Endothelial cell of umbilical vein (primary cell): ENCODE data around the gene RANBP17. TPM values are rescaled to one million over a fixed set of nuclear protein-coding genes. Genes with fewer than 3 reads are reported as not detected.

Source experiments
- BruUV-seq: library from RNA; stranded (reverse); fragments of 400-500 nt; replicated peaks from 2 replicates; lab custom pipeline; 2021; lab: Mats Ljungman, UMichigan
- CTCF ChIA-PET: fragments of 300-600, 350-600 bp; sonication (Branson Sonifier 250); formaldehyde crosslinking; loops from one replicate; lab custom pipeline; 2021; ENCODE audit warnings: antibody characterized with exemption, inconsistent platforms; lab: Charles Lee
- POLR2A ChIA-PET: fragments of 300-600, 350-600 bp; sonication (Branson Sonifier 250); formaldehyde crosslinking; loops from one replicate; lab custom pipeline; 2021; ENCODE audit warnings: antibody characterized with exemption, inconsistent platforms; lab: Charles Lee
- DNase-seq: peaks from one replicate; pipeline ENCODE4 v3.0.0-alpha.2; 2011; ENCODE audit warnings: low read depth, low spot score
- FAIRE-seq: peaks from 2 replicates; lab custom pipeline; 2011; peaks lifted over from hg19 to GRCh38; lab: Jason Lieb, UNC
- H2AFZ ChIP-seq: 2 replicates; pipeline ENCODE4 v1.6.0; 2012; ENCODE audit warnings: low read depth, low read length, control low read depth, inconsistent platforms
- H3K27ac ChIP-seq: 2 replicates; pipeline ENCODE4 v1.5.1; 2011; ENCODE audit warnings: low read depth, mild to moderate bottlenecking, control low read depth, low read length, moderate library complexity; ENCODE audit not compliant: insufficient read depth
- H3K27me3 ChIP-seq, 2 experiments: 2 replicates each; pipeline versions ENCODE4 v1.6.0 to v1.6.1; 2011; ENCODE audit warnings: low read length in 2 of 2, mixed read lengths in 1 of 2; ENCODE audit not compliant: control insufficient read depth in 2 of 2, insufficient read depth in 2 of 2
- H3K36me3 ChIP-seq, 2 experiments: 2 replicates in 1 of 2; 3 replicates in 1 of 2; pipeline ENCODE4 v1.5.1; 2011; ENCODE audit warnings: low read length in 2 of 2, mild to moderate bottlenecking in 1 of 2, moderate library complexity in 1 of 2; ENCODE audit not compliant: control insufficient read depth in 2 of 2, insufficient read depth in 2 of 2; ENCODE audit errors: extremely low read depth in 1 of 2
- H3K4me1 ChIP-seq: 3 replicates; pipeline ENCODE4 v1.5.1; 2011; ENCODE audit warnings: mild to moderate bottlenecking, low read length; ENCODE audit not compliant: control insufficient read depth, insufficient read depth; ENCODE audit errors: extremely low read depth
- H3K4me2 ChIP-seq: 2 replicates; pipeline ENCODE4 v1.6.1; 2011; ENCODE audit warnings: low read length, control low read depth, mixed read lengths; ENCODE audit not compliant: insufficient read depth
- H3K4me3 ChIP-seq, 3 experiments: fragments of 200-600 bp in 1 of 3; sonication (generic), shearing (Covaris generic) in 1 of 3; replicated peaks in 1 of 3; 2 replicates each; pipeline ENCODE4 v1.5.1; 2011 to 2016; ENCODE audit warnings: control low read depth in 3 of 3, low read length in 3 of 3, mild to moderate bottlenecking in 2 of 3, inconsistent platforms in 1 of 3, low read depth in 1 of 3, moderate library complexity in 1 of 3; ENCODE audit not compliant: insufficient read depth in 1 of 3
- H3K79me2 ChIP-seq: 2 replicates; pipeline ENCODE4 v1.6.0; 2012; ENCODE audit warnings: low read length, inconsistent platforms; ENCODE audit not compliant: control insufficient read depth, insufficient read depth
- H3K9ac ChIP-seq: replicated peaks from 2 replicates; pipeline ENCODE3; 2011; ENCODE audit warnings: low read length, control low read depth; ENCODE audit not compliant: insufficient read depth; ENCODE audit errors: extremely low read depth
- H3K9me1 ChIP-seq: replicated peaks from 3 replicates; pipeline ENCODE4 v1.6.0; 2011; ENCODE audit warnings: mild to moderate bottlenecking, low read length; ENCODE audit not compliant: control insufficient read depth, insufficient read depth; ENCODE audit errors: extremely low read depth
- H3K9me3 ChIP-seq: replicated peaks from 2 replicates; pipeline ENCODE4 v1.5.1; 2012; ENCODE audit warnings: low read length, inconsistent platforms; ENCODE audit not compliant: control insufficient read depth, insufficient read depth
- H4K20me1 ChIP-seq: replicated peaks from 2 replicates; pipeline ENCODE3; 2011; ENCODE audit warnings: mild to moderate bottlenecking, low read length; ENCODE audit not compliant: control insufficient read depth, insufficient read depth; ENCODE audit errors: extremely low read depth
- EZH2 ChIP-seq: IDR thresholded peaks from 2 replicates; pipeline ENCODE4 v1.6.1; 2012; ENCODE audit warnings: borderline replicate concordance, low read depth, mild to moderate bottlenecking, moderate library complexity, low read length, inconsistent platforms; ENCODE audit not compliant: severe bottlenecking
- GATA2 ChIP-seq: IDR thresholded peaks from 2 replicates; pipeline ENCODE4 v1.7.0; 2011; ENCODE audit warnings: low read depth, mild to moderate bottlenecking, moderate library complexity, mixed read lengths, low read length; ENCODE audit not compliant: insufficient read length, insufficient read depth
- JUN ChIP-seq: IDR thresholded peaks from 2 replicates; pipeline ENCODE4 v1.6.1; 2011; ENCODE audit warnings: borderline replicate concordance, low read depth; ENCODE audit not compliant: insufficient read length, insufficient read depth
- MYC ChIP-seq: IDR thresholded peaks from one replicate; pipeline ENCODE4 v1.6.1; 2011; ENCODE audit warnings: mild to moderate bottlenecking, low read depth, low read length
- POLR2A ChIP-seq: IDR thresholded peaks from 2 replicates; pipeline ENCODE4 v1.6.1; 2012; ENCODE audit warnings: low read depth, mild to moderate bottlenecking, control low read depth, low read length
- POLR2AphosphoS5 ChIP-seq: IDR thresholded peaks from 2 replicates; pipeline ENCODE4 v1.6.1; 2012; ENCODE audit warnings: low read depth, mild to moderate bottlenecking, control low read depth, low read length, moderate library complexity; ENCODE audit not compliant: insufficient read depth
- dilution Hi-C: fragments of 300-500 bp; cut with MboI; formaldehyde crosslinking; loops from one replicate; pipeline ENCODE4 v1.15.0; 2019; ENCODE audit warnings: low sequenced_read_pairs; ENCODE audit not compliant: extremely low pct_ligation_motif_present
- intact Hi-C: fragments of 100-400 bp; cut with micrococcal nuclease; formaldehyde crosslinking; loops from one replicate; pipeline ENCODE4 v1.10.0; 2022
- polyA plus RNA-seq, 4 experiments: library from polyadenylated mRNA; depleted of rRNA in 3 of 4; stranded (reverse) in 3 of 4; unstranded in 1 of 4; fragments of >200 nt; gene quantifications; 2 replicates each; pipeline versions ENCODE4 v1.2.1 to v1.2.3, GENCODE V29; 2011 to 2012; ENCODE audit warnings: missing spikeins in 1 of 4
- total RNA-seq: library from RNA; stranded (reverse); gene quantifications from 2 replicates; pipeline ENCODE4 v1.2.3, GENCODE V29; 2021
- TF ChIP-seq, protein P1 (sequence below): IDR thresholded peaks from 2 replicates; pipeline ENCODE4 v1.6.1; 2011; ENCODE audit not compliant: insufficient read depth, insufficient read length
- TF ChIP-seq, protein P2 (sequence below), 2 donors: IDR thresholded peaks; 1 replicate in 1 of 2; 2 replicates in 1 of 2; pipeline ENCODE4 v1.5.1; 2011; ENCODE audit warnings: low read length in 2 of 2, mild to moderate bottlenecking in 2 of 2, moderate library complexity in 2 of 2, control low read depth in 1 of 2, inconsistent platforms in 1 of 2, low read depth in 1 of 2; ENCODE audit not compliant: insufficient read depth in 1 of 2; ENCODE audit errors: extremely low read depth in 1 of 2

Gene RANBP17
- total and polyA plus RNA-seq, 2 donors (not counting 3 experiments of a cell fraction or from before 2014, with no cell fraction given) = 5.6 to 13.6 TPM

DNA sequence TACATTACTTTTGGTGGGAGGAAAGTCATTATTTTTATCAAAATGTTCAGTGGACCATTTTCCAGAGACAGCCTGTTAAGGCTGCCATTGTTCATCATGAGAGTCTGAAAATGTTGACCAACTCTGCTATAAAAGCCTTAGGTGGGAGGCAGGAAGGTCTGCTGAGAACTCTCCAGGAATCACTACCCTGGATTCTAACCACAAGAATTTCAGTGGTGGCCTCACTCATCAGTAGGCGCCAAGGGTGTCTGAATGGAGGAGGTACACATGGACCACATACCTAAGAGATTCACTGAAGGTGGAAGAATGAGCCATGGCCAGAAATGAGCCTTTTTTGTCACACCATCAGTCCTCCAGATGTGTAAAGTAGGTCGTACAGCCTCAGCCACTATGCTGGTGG is 426.2 kb downstream of the RANBP17 start:
- no peak for DNase-seq
- no peak for FAIRE-seq
- Histone ChIP-seq H3K27ac (no peak overlapping the region), H3K9me3 (no peaks in the 10 kb centered on the region), H3K36me3 (no peaks in the 10 kb centered on the region), H4K20me1 (no peaks in the 10 kb centered on the region), H3K4me2 (no peak overlapping the region), H2AFZ (no peak overlapping the region), H3K27me3 (no peaks in the 10 kb centered on the region), H3K79me2 (no peaks in the 10 kb centered on the region), H3K4me3 (no peak overlapping the region), H3K9ac (no peak overlapping the region), H3K9me1 (no peaks in the 10 kb centered on the region), H3K4me1 (no peaks in the 10 kb centered on the region)
- dilution Hi-C loops = no loop called here
- intact Hi-C loops = no loop called here
- POLR2A ChIA-PET = no interaction called here
- no peak for TF ChIP-seq MYC
- TF ChIP-seq, protein P1, sequence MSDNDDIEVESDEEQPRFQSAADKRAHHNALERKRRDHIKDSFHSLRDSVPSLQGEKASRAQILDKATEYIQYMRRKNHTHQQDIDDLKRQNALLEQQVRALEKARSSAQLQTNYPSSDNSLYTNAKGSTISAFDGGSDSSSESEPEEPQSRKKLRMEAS = no peak
- no peak for TF ChIP-seq JUN
- no peak for TF ChIP-seq EZH2
- TF ChIP-seq GATA2 = no peak
- TF ChIP-seq POLR2AphosphoS5 = no peak
- TF ChIP-seq POLR2A = no peak
- TF ChIP-seq, protein P2, sequence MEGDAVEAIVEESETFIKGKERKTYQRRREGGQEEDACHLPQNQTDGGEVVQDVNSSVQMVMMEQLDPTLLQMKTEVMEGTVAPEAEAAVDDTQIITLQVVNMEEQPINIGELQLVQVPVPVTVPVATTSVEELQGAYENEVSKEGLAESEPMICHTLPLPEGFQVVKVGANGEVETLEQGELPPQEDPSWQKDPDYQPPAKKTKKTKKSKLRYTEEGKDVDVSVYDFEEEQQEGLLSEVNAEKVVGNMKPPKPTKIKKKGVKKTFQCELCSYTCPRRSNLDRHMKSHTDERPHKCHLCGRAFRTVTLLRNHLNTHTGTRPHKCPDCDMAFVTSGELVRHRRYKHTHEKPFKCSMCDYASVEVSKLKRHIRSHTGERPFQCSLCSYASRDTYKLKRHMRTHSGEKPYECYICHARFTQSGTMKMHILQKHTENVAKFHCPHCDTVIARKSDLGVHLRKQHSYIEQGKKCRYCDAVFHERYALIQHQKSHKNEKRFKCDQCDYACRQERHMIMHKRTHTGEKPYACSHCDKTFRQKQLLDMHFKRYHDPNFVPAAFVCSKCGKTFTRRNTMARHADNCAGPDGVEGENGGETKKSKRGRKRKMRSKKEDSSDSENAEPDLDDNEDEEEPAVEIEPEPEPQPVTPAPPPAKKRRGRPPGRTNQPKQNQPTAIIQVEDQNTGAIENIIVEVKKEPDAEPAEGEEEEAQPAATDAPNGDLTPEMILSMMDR (IDR thresholded peaks at IDR 0.05; ENCODE audit: extremely low read depth in 1 of 2, insufficient read depth in 1 of 2, low read depth in 1 of 2, low read length in 2 of 2) = no peak
- CTCF ChIA-PET = no interaction called here
- BruUV-seq = no TSS peak
